Measurements from ENCODE around the gene LHFPL5.

LHFPL5 gene

GRCh38 chr6:35794536-35795452 lies 10.4 kb upstream of the LHFPL5 start:
- no peak for DNase-seq (ENCODE audit: low read depth in 3 of 3)

GRCh38 chr6:35795453-35796071 lies 9.6 kb upstream of the LHFPL5 start:
- no peak for DNase-seq (ENCODE audit: low read depth in 3 of 3)

GRCh38 chr6:35796236-35796635 lies 8.9 kb upstream of the LHFPL5 start:
- DNase-seq (ENCODE audit: low read depth in 3 of 3), result no peak

- DNase-seq (ENCODE audit: low read depth in 3 of 3), result no peak
Observed at GRCh38 chr6:35797837-35798526, 7.2 kb upstream of the LHFPL5 start.

- DNase-seq (ENCODE audit: low read depth in 3 of 3), result no peak
Observed at GRCh38 chr6:35798706-35799105, 6.4 kb upstream of the LHFPL5 start.

GRCh38 chr6:35801148-35801547 lies 4.0 kb upstream of the LHFPL5 start:
- no peak for DNase-seq (ENCODE audit: low read depth in 3 of 3)

GRCh38 chr6:35808688-35809087 lies 3.5 kb downstream of the LHFPL5 start:
- no peak for DNase-seq (ENCODE audit: low read depth in 3 of 3)

GRCh38 chr6:35809809-35810208 lies 4.7 kb downstream of the LHFPL5 start:
- DNase-seq (ENCODE audit: low read depth in 3 of 3), result no peak

GRCh38 chr6:35810971-35811698 lies 6.0 kb downstream of the LHFPL5 start:
- no peak for DNase-seq (ENCODE audit: low read depth in 3 of 3)

GRCh38 chr6:35811699-35811995 lies 6.5 kb downstream of the LHFPL5 start:
- DNase-seq (ENCODE audit: low read depth in 3 of 3), result no peak

- no peak for DNase-seq (ENCODE audit: low read depth in 3 of 3)
Observed at GRCh38 chr6:35817515-35817914, 12.4 kb downstream of the LHFPL5 start.

GRCh38 chr6:35823601-35824000 lies 18.4 kb downstream of the LHFPL5 start:
- DNase-seq (ENCODE audit: low read depth in 3 of 3), result no peak

GRCh38 chr6:35824552-35825192 lies 19.5 kb downstream of the LHFPL5 start:
- no peak for DNase-seq (ENCODE audit: low read depth in 3 of 3)

- DNase-seq (ENCODE audit: low read depth in 3 of 3), result no peak
Observed at GRCh38 chr6:35829306-35829705, 24.2 kb downstream of the LHFPL5 start.

GRCh38 chr6:35831257-35832007 lies 26.3 kb downstream of the LHFPL5 start:
- no peak for DNase-seq (ENCODE audit: low read depth in 3 of 3)

- no peak for DNase-seq (ENCODE audit: low read depth in 3 of 3)
Observed at GRCh38 chr6:35833536-35833935, 28.4 kb downstream of the LHFPL5 start.

GRCh38 chr6:35839019-35839418 lies 33.9 kb downstream of the LHFPL5 start:
- DNase-seq (ENCODE audit: low read depth in 3 of 3), result no peak

GRCh38 chr6:35842381-35842780 lies 37.2 kb downstream of the LHFPL5 start:
- no peak for DNase-seq (ENCODE audit: low read depth in 3 of 3)

GRCh38 chr6:35844290-35844689 lies 39.1 kb downstream of the LHFPL5 start:
- DNase-seq (ENCODE audit: low read depth in 3 of 3), result no peak

GRCh38 chr6:35850208-35850607 lies 45.1 kb downstream of the LHFPL5 start:
- no peak for DNase-seq (ENCODE audit: low read depth in 3 of 3)

GRCh38 chr6:35852994-35853393 lies 47.8 kb downstream of the LHFPL5 start:
- DNase-seq (ENCODE audit: low read depth in 3 of 3), result no peak
